ENCODE data around the gene CCDC13. TPM values are rescaled to one million over a fixed set of nuclear protein-coding genes. Genes with fewer than 3 reads are reported as not detected.
A peak's percentile ranks its signal among the peaks of the same experiment; 100 is the strongest.

The CCDC13 gene
- total and polyA plus RNA-seq, 2 experiments from 2014 or later = 0.27 to 0.45 TPM

GRCh38 chr3:42749753-42750231 is 23.3 kb downstream of the CCDC13 start:
- no peak overlapping the region for H3K27ac ChIP-seq (ENCODE audit: low read depth)
- DNase-seq (ENCODE audit: low spot score) (peak; percentile 82), ATAC-seq (peak; percentile 77)
- no peaks in the 10 kb centered on the region for H3K27me3 ChIP-seq (ENCODE audit: insufficient read depth)
- no peak overlapping the region for H3K4me2 ChIP-seq
- no peaks in the 10 kb centered on the region for H3K4me1 ChIP-seq (ENCODE audit: insufficient read depth)
- H3K79me2 ChIP-seq (replicated peaks; ENCODE audit: insufficient read depth) = no peaks in the 10 kb centered on the region
- no peak overlapping the region for H3K27ac Mint-ChIP-seq
- peaks cover 23% of the 10 kb centered on the region for H3K4me1 Mint-ChIP-seq
- H3F3A ChIP-seq (replicated peaks; ENCODE audit: low read depth) = no peaks in the 10 kb centered on the region
- H3K9me2 ChIP-seq (ENCODE audit: insufficient read depth) = no peaks in the 10 kb centered on the region
- no peaks in the 10 kb centered on the region for H3K36me3 ChIP-seq (ENCODE audit: insufficient read depth)
- H3K27me3 Mint-ChIP-seq (ENCODE audit: insufficient read depth, low read depth, poor library complexity) = peaks cover 6% of the 10 kb centered on the region
- H2AFZ ChIP-seq = peak overlapping the region; percentile 56
- no peaks in the 10 kb centered on the region for H3K36me3 Mint-ChIP-seq (ENCODE audit: low read depth)
- H3K4me3 ChIP-seq = no peak overlapping the region
- no peaks in the 10 kb centered on the region for H4K20me1 ChIP-seq (replicated peaks; ENCODE audit: insufficient read depth)
- no peak overlapping the region for H3K4me3 Mint-ChIP-seq
- no peaks in the 10 kb centered on the region for H3K9me3 Mint-ChIP-seq
- no peak for TF ChIP-seq EZH2 (IDR thresholded peaks at IDR 0.05; ENCODE audit: low read depth, unreplicated experiment)
- TF ChIP-seq CTCF (conservative IDR thresholded peaks at IDR 0.05; ENCODE audit: low read depth in 2 of 2) = peak; percentile 64 to 79

GRCh38 chr3:42749025-42749752 is 23.9 kb downstream of the CCDC13 start:
- H4K20me1 ChIP-seq (replicated peaks; ENCODE audit: insufficient read depth) = no peaks in the 10 kb centered on the region
- no peak overlapping the region for H3K4me3 ChIP-seq
- H3F3A ChIP-seq (replicated peaks; ENCODE audit: low read depth) = no peaks in the 10 kb centered on the region
- ATAC-seq = no peak
- H3K36me3 ChIP-seq (ENCODE audit: insufficient read depth) = no peaks in the 10 kb centered on the region
- DNase-seq (ENCODE audit: low spot score) = no peak
- H3K27ac ChIP-seq (ENCODE audit: low read depth) = no peak overlapping the region
- H3K4me1 Mint-ChIP-seq = peaks cover 23% of the 10 kb centered on the region
- H3K4me1 ChIP-seq (ENCODE audit: insufficient read depth) = no peaks in the 10 kb centered on the region
- peaks cover 6% of the 10 kb centered on the region for H3K27me3 Mint-ChIP-seq (ENCODE audit: insufficient read depth, low read depth, poor library complexity)
- H3K4me2 ChIP-seq = no peak overlapping the region
- H3K4me3 Mint-ChIP-seq = no peak overlapping the region
- no peaks in the 10 kb centered on the region for H3K9me2 ChIP-seq (ENCODE audit: insufficient read depth)
- no peaks in the 10 kb centered on the region for H3K79me2 ChIP-seq (replicated peaks; ENCODE audit: insufficient read depth)
- no peak overlapping the region for H3K27ac Mint-ChIP-seq
- H2AFZ ChIP-seq = peak overlapping the region; percentile 56
- no peaks in the 10 kb centered on the region for H3K27me3 ChIP-seq (ENCODE audit: insufficient read depth)
- H3K9me3 Mint-ChIP-seq = no peaks in the 10 kb centered on the region
- no peaks in the 10 kb centered on the region for H3K36me3 Mint-ChIP-seq (ENCODE audit: low read depth)
- TF ChIP-seq CTCF (conservative IDR thresholded peaks at IDR 0.05; ENCODE audit: low read depth in 2 of 2) (no peak), ZNF331 (CRISPR knock-in tag; IDR thresholded peaks at IDR 0.05; ENCODE audit: low read depth) (no peak), EZH2 (IDR thresholded peaks at IDR 0.05; ENCODE audit: low read depth, unreplicated experiment) (no peak), ZNF114 (CRISPR knock-in tag; IDR thresholded peaks at IDR 0.05) (no peak), POLR2AphosphoS5 (IDR thresholded peaks at IDR 0.05; ENCODE audit: low read depth) (no peak), ZNF462 (CRISPR knock-in tag; IDR thresholded peaks at IDR 0.05) (no peak), EZH2phosphoT487 (IDR thresholded peaks at IDR 0.05; ENCODE audit: unreplicated experiment) (no peak), NANOG (IDR thresholded peaks at IDR 0.05; ENCODE audit: borderline replicate concordance) (no peak), ETS1 (IDR thresholded peaks at IDR 0.05) (no peak)
